Spleen (tissue), 11 donors: Measurements from ENCODE around the gene INHBE. TPM values are rescaled to one million over a fixed set of nuclear protein-coding genes. Genes with fewer than 3 reads are reported as not detected.
"Not testable (repeated sequence)": the region's sequence is repeated elsewhere in the genome, so short reads cannot be mapped to it uniquely, and the experiment has no call there.

Experiments used
- DNase-seq: peaks from one replicate; pipeline ENCODE4 v3.0.0-alpha.2; 2020
- H3K27ac ChIP-seq, 8 donors: fragments of 200-600 bp; sonication (generic) in 7 of 8; 1 replicate in 4 of 8; 2 replicates in 4 of 8; pipeline versions ENCODE4 v1.5.0 to v1.8.0; 2016 to 2021; ENCODE audit warnings: inconsistent platforms in 4 of 8, mild to moderate bottlenecking in 4 of 8, moderate library complexity in 1 of 8
- H3K27me3 ChIP-seq, 7 donors: fragments of 200-600 bp; sonication (generic) in 6 of 7; replicated peaks in 1 of 7; 1 replicate in 4 of 7; 2 replicates in 3 of 7; pipeline versions ENCODE4 v1.5.0 to v1.8.0; 2016 to 2021; ENCODE audit warnings: inconsistent platforms in 3 of 7, mild to moderate bottlenecking in 1 of 7
- H3K36me3 ChIP-seq, 6 donors: fragments of 200-600 bp; sonication (generic) in 5 of 6; 1 replicate in 4 of 6; 2 replicates in 2 of 6; pipeline versions ENCODE4 v1.5.0 to v1.8.0; 2016 to 2021; ENCODE audit warnings: inconsistent platforms in 2 of 6
- H3K4me1 ChIP-seq, 6 donors: fragments of 200-600 bp; sonication (generic) in 5 of 6; 1 replicate in 3 of 6; 2 replicates in 3 of 6; pipeline versions ENCODE4 v1.5.0 to v1.8.0; 2016 to 2021; ENCODE audit warnings: inconsistent platforms in 3 of 6
- H3K4me3 ChIP-seq, 8 donors: fragments of 200-600 bp; sonication (generic) in 7 of 8; 1 replicate in 4 of 8; 2 replicates in 4 of 8; pipeline versions ENCODE4 v1.5.0 to v1.8.0; 2016 to 2021; ENCODE audit warnings: inconsistent platforms in 4 of 8, mild to moderate bottlenecking in 4 of 8, moderate library complexity in 2 of 8
- H3K9me3 ChIP-seq, 8 donors: fragments of 200-600 bp; sonication (generic) in 7 of 8; 1 replicate in 4 of 8; 2 replicates in 4 of 8; pipeline versions ENCODE4 v1.5.0 to v1.8.0; 2016 to 2021; ENCODE audit warnings: inconsistent platforms in 4 of 8
- POLR2A ChIP-seq, 3 donors: fragments of 450-650 bp; IDR thresholded peaks; one replicate each; pipeline ENCODE4 v1.5.1; 2017; ENCODE audit warnings: antibody characterized with exemption in 3 of 3, mild to moderate bottlenecking in 1 of 3
- POLR2AphosphoS5 ChIP-seq, 3 donors: sonication (generic); formaldehyde crosslinking; IDR thresholded peaks; one replicate each; pipeline ENCODE4 v1.5.1; 2017; ENCODE audit warnings: antibody characterized with exemption in 3 of 3
- WGBS, 5 donors: extraction: QIAGEN DNeasy Blood & Tissue Kit in 3 of 5; methylation state at CpG; one replicate each; pipeline versions ENCODE4 v1.1.5 to v1.1.7; 2013 to 2018; 5-methylcytosine and 5-hydroxymethylcytosine counted together
- intact Hi-C: fragments of 100-400 bp; cut with DNase I; formaldehyde crosslinking; loops from one replicate; pipeline ENCODE4 v1.15.0; 2023; ENCODE audit warnings: low total_unique reads
- polyA plus RNA-seq, 3 donors: library from polyadenylated mRNA; stranded (reverse); fragments of 200-250 nt; gene quantifications; one replicate each; pipeline ENCODE4 v1.2.1, GENCODE V29; 2013
- total RNA-seq, 7 donors: library from RNA; depleted of rRNA in 3 of 7; stranded (reverse); fragments of >200 nt in 3 of 7; fragmentation: NEBNext Ultra II Directional in 4 of 7; extraction: Animal tissue kit (Norgen Biotek cat#: 25700) in 4 of 7; gene quantifications; one replicate each; pipeline versions ENCODE4 v1.1.0 to v1.2.1, GENCODE V29; 2016 to 2021
- TF ChIP-seq, protein P1 (sequence below), 11 experiments: fragments of 200-600 bp in 7 of 11; fragments of 450-650 bp in 4 of 11; sonication (generic) in 4 of 11; IDR thresholded peaks in 8 of 11; conservative IDR thresholded peaks in 3 of 11; 1 replicate in 7 of 11; 2 replicates in 4 of 11; pipeline versions ENCODE4 v1.4.0 to v1.8.0; 2016 to 2021; ENCODE audit warnings: antibody characterized with exemption in 11 of 11, inconsistent platforms in 4 of 11, mild to moderate bottlenecking in 1 of 11
- donor health status: healthy with polysubstance abuse.
- donor health status: DM: no; HTN: no; CAD: no; lungs with moderate emphysema.
- donor health status: DM: no; HTN: no; CAD: no.
- donor health status: Bipolar disorder and iron deficiency.
- donor health status: healthy.
- donor health status: DM: no; HTN: no; CAD: no.
- donor health status: DM: yes; HTN: yes; CAD: no.

INHBE gene
- total and polyA plus RNA-seq, 10 donors, result 0.02 TPM; not detected in 9

DNA sequence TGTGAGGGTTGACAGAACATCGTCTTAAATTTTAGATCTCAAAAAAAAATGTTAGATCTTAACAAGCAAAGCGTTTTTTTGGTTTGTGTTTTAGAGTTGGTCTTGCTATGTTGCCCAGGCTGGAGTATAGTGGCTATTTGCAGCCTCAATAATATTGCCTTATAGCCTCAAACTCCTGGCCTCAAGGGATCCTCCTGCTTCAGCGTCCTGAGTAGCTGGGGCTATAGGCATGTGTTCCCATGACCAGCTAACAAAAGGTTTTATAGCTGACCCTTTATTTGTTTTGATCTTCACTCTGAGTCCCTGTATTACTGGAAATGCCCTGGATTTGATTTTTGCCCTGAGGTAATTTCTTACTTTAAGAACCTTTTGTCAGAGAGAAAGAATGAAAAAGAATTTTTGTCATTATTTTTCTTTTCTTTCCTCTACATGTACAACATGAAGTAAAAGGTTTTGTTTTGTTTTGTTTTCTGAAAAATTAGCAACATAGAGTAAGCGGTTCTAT is 15.3 kb upstream of the INHBE start:
- WGBS, 5 donors, result 81 to 89% (median 85%) methylated on average over 4 of the region's 4 CpGs
- intact Hi-C loops, result no loop called here
- H3K27ac ChIP-seq, result no peak overlapping the region
- H3K36me3 ChIP-seq, result no peaks in the 10 kb centered on the region
- TF ChIP-seq POLR2A (IDR thresholded peaks at IDR 0.05) (no peak), POLR2AphosphoS5 (IDR thresholded peaks at IDR 0.05) (no peak)
- TF ChIP-seq, protein P1, sequence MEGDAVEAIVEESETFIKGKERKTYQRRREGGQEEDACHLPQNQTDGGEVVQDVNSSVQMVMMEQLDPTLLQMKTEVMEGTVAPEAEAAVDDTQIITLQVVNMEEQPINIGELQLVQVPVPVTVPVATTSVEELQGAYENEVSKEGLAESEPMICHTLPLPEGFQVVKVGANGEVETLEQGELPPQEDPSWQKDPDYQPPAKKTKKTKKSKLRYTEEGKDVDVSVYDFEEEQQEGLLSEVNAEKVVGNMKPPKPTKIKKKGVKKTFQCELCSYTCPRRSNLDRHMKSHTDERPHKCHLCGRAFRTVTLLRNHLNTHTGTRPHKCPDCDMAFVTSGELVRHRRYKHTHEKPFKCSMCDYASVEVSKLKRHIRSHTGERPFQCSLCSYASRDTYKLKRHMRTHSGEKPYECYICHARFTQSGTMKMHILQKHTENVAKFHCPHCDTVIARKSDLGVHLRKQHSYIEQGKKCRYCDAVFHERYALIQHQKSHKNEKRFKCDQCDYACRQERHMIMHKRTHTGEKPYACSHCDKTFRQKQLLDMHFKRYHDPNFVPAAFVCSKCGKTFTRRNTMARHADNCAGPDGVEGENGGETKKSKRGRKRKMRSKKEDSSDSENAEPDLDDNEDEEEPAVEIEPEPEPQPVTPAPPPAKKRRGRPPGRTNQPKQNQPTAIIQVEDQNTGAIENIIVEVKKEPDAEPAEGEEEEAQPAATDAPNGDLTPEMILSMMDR (IDR thresholded peaks at IDR 0.05 in 8 of 11, conservative IDR thresholded peaks at IDR 0.05 in 3 of 11), result no peak
- H3K27me3 ChIP-seq, result no peaks in the 10 kb centered on the region
- no peak overlapping the region for H3K4me3 ChIP-seq
- DNase-seq, result no peak
- peaks cover 0 to 8% (median 0%) of the 10 kb centered on the region in 6 donors for H3K4me1 ChIP-seq
- H3K9me3 ChIP-seq, result peaks cover 0 to 17% (median 12%) of the 10 kb centered on the region in 8 donors

DNA sequence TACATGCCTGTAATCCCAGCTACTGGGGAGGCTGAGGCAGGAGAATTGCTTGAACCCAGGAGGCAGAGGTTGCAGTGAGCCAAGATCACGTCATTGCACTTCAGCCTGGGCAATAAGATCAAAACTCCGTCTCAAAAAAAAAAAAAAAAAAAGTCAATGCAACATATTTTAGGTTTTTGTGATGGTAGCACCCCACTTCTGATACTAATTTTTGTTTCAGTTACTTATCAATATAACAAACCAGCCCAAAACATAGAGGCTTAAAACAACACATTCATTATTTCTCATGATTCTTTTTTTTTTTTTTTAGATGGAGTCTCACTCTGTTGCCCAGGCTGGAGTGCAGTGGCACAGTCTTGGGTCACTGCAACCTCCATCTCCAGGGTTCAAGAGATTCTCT is 13.7 kb upstream of the INHBE start:
- H3K4me3 ChIP-seq, DNase-seq, H3K4me1 ChIP-seq, H3K36me3 ChIP-seq, H3K27me3 ChIP-seq, intact Hi-C loops, H3K27ac ChIP-seq: not testable (repeated sequence)
- peaks cover 0 to 17% (median 12%) of the 10 kb centered on the region in 8 donors for H3K9me3 ChIP-seq
- WGBS, 5 donors, result 80 to 95% (median 89%) methylated on average over 2 of the region's 2 CpGs

DNA sequence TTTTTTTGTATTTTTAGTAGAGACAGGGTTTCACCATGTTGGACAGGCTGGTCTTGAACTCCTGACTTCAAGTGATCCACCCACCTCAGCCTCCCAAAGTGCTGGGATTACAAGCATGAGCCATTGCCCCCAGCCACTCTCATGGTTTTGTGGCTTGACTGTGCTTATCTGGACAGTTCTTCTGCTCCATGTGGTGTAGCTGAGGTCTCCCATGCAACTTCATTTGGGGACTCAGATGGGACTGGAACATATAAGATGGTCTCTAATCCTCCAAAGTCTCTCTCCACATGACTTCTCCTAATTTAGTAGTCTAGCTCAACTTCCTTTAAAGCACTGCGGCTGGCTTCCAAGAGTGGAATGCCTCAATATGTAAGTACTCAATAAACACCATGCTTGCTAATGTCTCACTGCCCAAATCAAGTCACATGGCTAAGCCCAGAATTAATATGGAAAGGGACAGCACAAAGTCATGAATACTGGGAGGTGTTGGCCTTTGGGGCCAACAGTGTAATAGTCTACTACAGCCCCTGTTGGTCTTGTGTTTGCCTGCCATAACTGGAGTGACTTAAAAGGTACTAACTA is 13.2 kb upstream of the INHBE start:
- no peak overlapping the region for H3K27ac ChIP-seq
- H3K4me3 ChIP-seq, result no peak overlapping the region
- no peaks in the 10 kb centered on the region for H3K27me3 ChIP-seq
- WGBS, 5 donors, result 24 to 70% (median 62%) methylated on average over 1 of the region's 1 CpG
- TF ChIP-seq POLR2AphosphoS5 (IDR thresholded peaks at IDR 0.05), result no peak
- TF ChIP-seq, protein P1 (IDR thresholded peaks at IDR 0.05 in 8 of 11, conservative IDR thresholded peaks at IDR 0.05 in 3 of 11), result no peak
- no peak for TF ChIP-seq POLR2A (IDR thresholded peaks at IDR 0.05)
- H3K9me3 ChIP-seq, result peaks cover 0 to 17% (median 12%) of the 10 kb centered on the region in 8 donors
- intact Hi-C loops, result no loop called here
- no peaks in the 10 kb centered on the region for H3K36me3 ChIP-seq
- H3K4me1 ChIP-seq, result no peaks in the 10 kb centered on the region
- peak; percentile 3 for DNase-seq

DNA sequence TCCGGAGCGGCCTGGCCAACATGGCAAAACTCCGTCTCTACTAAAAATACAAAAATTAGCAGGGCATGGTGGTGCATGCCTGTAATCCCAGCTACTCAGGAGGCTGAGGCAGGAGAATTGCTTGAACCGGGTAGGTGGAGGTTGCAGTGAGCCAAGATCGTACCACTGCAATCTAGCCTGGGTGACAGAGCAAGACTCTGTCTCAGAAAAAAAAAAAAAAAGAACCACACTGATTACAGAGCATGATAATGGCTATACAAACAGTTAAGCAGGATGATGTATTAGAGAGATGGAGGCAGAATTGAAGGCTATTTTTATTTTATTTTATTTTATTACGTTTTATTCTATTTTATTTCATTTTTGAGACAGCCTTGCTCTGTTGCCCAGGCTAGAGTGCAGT is 10.8 kb upstream of the INHBE start:
- H3K4me3 ChIP-seq, intact Hi-C loops, H3K4me1 ChIP-seq, H3K36me3 ChIP-seq, H3K27ac ChIP-seq, DNase-seq, H3K27me3 ChIP-seq: not testable (repeated sequence)
- peaks cover 0 to 17% (median 12%) of the 10 kb centered on the region in 8 donors for H3K9me3 ChIP-seq
- WGBS, 5 donors, result 84 to 89% (median 87%) methylated on average over 6 of the region's 6 CpGs

DNA sequence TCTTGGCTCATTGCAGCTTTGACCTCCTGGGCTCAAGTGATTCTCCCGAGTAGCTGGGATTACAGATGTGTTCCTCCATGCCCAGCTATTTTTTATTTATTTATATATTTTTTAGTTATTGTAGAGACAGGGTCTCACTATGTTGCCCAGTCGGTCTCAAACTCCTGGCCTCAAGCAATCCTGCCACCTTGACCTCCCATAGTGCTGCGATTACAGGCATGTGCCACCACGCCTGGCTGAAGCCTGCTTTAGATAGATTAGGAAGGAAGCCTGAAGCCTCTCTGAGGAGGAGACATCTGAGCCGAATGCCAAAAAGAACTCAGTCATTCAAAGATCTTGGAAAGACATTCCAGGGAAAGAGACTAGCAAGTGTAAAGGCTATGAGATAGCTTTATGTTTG is 10.4 kb upstream of the INHBE start:
- TF ChIP-seq POLR2A (IDR thresholded peaks at IDR 0.05) (no peak), POLR2AphosphoS5 (IDR thresholded peaks at IDR 0.05) (no peak)
- TF ChIP-seq, protein P1 (IDR thresholded peaks at IDR 0.05 in 8 of 11, conservative IDR thresholded peaks at IDR 0.05 in 3 of 11), result no peak
- peak; percentile 6 for DNase-seq

More for the DNA sequence above, 10.4 kb upstream of the INHBE start:
- Histone ChIP-seq H3K4me3 (no peak overlapping the region), H3K9me3 (peaks cover 0 to 17% (median 12%) of the 10 kb centered on the region in 8 donors), H3K27me3 (no peaks in the 10 kb centered on the region), H3K27ac (no peak overlapping the region), H3K4me1 (no peaks in the 10 kb centered on the region), H3K36me3 (no peaks in the 10 kb centered on the region)
- WGBS, 5 donors, result 76 to 85% (median 80%) methylated on average over 5 of the region's 5 CpGs
- intact Hi-C loops, result no loop called here
